GM12878 (cell line): Measurements from ENCODE around the gene PDIA3. TPM values are rescaled to one million over a fixed set of nuclear protein-coding genes. Genes with fewer than 3 reads are reported as not detected.
A peak's percentile ranks its signal among the peaks of the same experiment; 100 is the strongest.

Experiments
- BCL3 ChIP-seq: IDR thresholded peaks from 2 replicates; pipeline ENCODE4 v1.6.1; 2011; ENCODE audit warnings: borderline replicate concordance, low read depth, mild to moderate bottlenecking, moderate library complexity, low read length; ENCODE audit not compliant: insufficient read depth, poor library complexity, severe bottlenecking
- EP300 ChIP-seq, 2 experiments: fragments of 150-350 bp in 1 of 2; IDR thresholded peaks; 2 replicates each; pipeline ENCODE4 v1.6.1; 2011 to 2012; ENCODE audit warnings: low read depth in 2 of 2, low read length in 2 of 2, borderline replicate concordance in 1 of 2, improper control_type of control experiment in 1 of 2, inconsistent platforms in 1 of 2; ENCODE audit not compliant: control insufficient read depth in 1 of 2
- FOXK2 ChIP-seq: fragments of 450-650 bp; IDR thresholded peaks from 2 replicates; pipeline ENCODE4 v1.6.1; 2017; ENCODE audit warnings: mild to moderate bottlenecking, moderate library complexity
- IKZF1 ChIP-seq: fragments of 450-650 bp; conservative IDR thresholded peaks from 2 replicates; pipeline ENCODE4 v1.6.1; 2017; ENCODE audit warnings: antibody characterized with exemption, mild to moderate bottlenecking
- JUND ChIP-seq: IDR thresholded peaks from 2 replicates; pipeline ENCODE4 v1.6.1; 2012; ENCODE audit warnings: low read depth, mild to moderate bottlenecking, low read length, improper control_type of control experiment, moderate library complexity
- LARP7 ChIP-seq: fragments of 450-650 bp; IDR thresholded peaks from 2 replicates; pipeline ENCODE4 v1.6.1; 2017; ENCODE audit warnings: mild to moderate bottlenecking
- MLLT1 ChIP-seq: fragments of 450-650 bp; IDR thresholded peaks from 2 replicates; pipeline ENCODE4 v1.6.1; 2016; ENCODE audit warnings: mild to moderate bottlenecking
- MTA2 ChIP-seq: fragments of 450-650 bp; IDR thresholded peaks from 2 replicates; pipeline ENCODE4 v1.6.1; 2016; ENCODE audit warnings: low read depth, mild to moderate bottlenecking, moderate library complexity
- PKNOX1 ChIP-seq: fragments of 450-650 bp; IDR thresholded peaks from 2 replicates; pipeline ENCODE4 v1.6.1; 2016; ENCODE audit warnings: mild to moderate bottlenecking
- PML ChIP-seq: IDR thresholded peaks from 2 replicates; pipeline ENCODE4 v1.6.1; 2012; ENCODE audit warnings: low read length, inconsistent platforms
- POU2F2 ChIP-seq: IDR thresholded peaks from 3 replicates; pipeline ENCODE4 v1.6.1; 2011; ENCODE audit warnings: low read depth, mild to moderate bottlenecking, low read length, borderline replicate concordance
- RAD21 ChIP-seq: IDR thresholded peaks from 2 replicates; pipeline ENCODE4 v1.6.1; 2011; ENCODE audit warnings: mild to moderate bottlenecking, low read depth, low read length, moderate library complexity; ENCODE audit not compliant: insufficient read depth
- RFX5 ChIP-seq: IDR thresholded peaks from 2 replicates; pipeline ENCODE4 v1.6.1; 2011; ENCODE audit warnings: low read depth, low read length, improper control_type of control experiment
- SMARCA5 ChIP-seq: fragments of 450-650 bp; IDR thresholded peaks from 2 replicates; pipeline ENCODE4 v1.6.1; 2017; ENCODE audit warnings: mild to moderate bottlenecking
- SREBF2 ChIP-seq: IDR thresholded peaks from 2 replicates; pipeline ENCODE4 v1.6.1; 2012; ENCODE audit warnings: mild to moderate bottlenecking, low read length
- STAT1 ChIP-seq: fragments of 450-650 bp; conservative IDR thresholded peaks from 2 replicates; pipeline ENCODE4 v1.6.1; 2014; ENCODE audit warnings: antibody characterized with exemption, mild to moderate bottlenecking
- WRNIP1 ChIP-seq: IDR thresholded peaks from 2 replicates; pipeline ENCODE4 v1.6.1; 2011; ENCODE audit warnings: low read depth, low read length, improper control_type of control experiment, borderline replicate concordance
- YY1 ChIP-seq: IDR thresholded peaks from 2 replicates; pipeline ENCODE4 v1.6.1; 2011; ENCODE audit warnings: low read depth, mild to moderate bottlenecking, low read length
- ZBED1 ChIP-seq: IDR thresholded peaks from 2 replicates; pipeline ENCODE4 v1.6.1; 2016; ENCODE audit warnings: borderline replicate concordance
- ZBTB40 ChIP-seq: fragments of 450-650 bp; IDR thresholded peaks from 2 replicates; pipeline ENCODE4 v1.6.1; 2016; ENCODE audit warnings: mild to moderate bottlenecking, moderate library complexity, borderline replicate concordance
- polyA plus RNA-seq, 11 experiments: library from polyadenylated mRNA; depleted of rRNA in 4 of 11; unstranded in 6 of 11; stranded (reverse) in 5 of 11; fragments of >200 nt; fragmentation: Nextera tagmentation in 4 of 11; fragmentation: Illumina TruSeq in 1 of 11; extraction: Ambion mirVana in 4 of 11; extraction: Trizol in 1 of 11; gene quantifications; 1 replicate in 1 of 11; 2 replicates in 10 of 11; pipeline versions ENCODE4 v1.2.1 to v1.2.3, GENCODE V29; 2011 to 2016; ENCODE audit warnings: inconsistent platforms in 2 of 11, missing spikeins in 2 of 11, low read depth in 1 of 11
- total RNA-seq, 4 experiments: library from RNA; depleted of rRNA in 3 of 4; stranded (reverse); fragments of >200 nt in 3 of 4; fragmentation: Illumina TruSeq in 1 of 4; extraction: Trizol in 1 of 4; gene quantifications; 2 replicates each; pipeline versions ENCODE4 v1.2.1 to v1.2.3, GENCODE V29; 2013 to 2021

PDIA3 gene
- total and polyA plus RNA-seq, 10 of the 15 experiments (the other 5 are each of a cell fraction or from before 2014, with no cell fraction given): 18.2 to 716 (median 181) TPM

GRCh38 chr15:43800286-43801141 lies 54.3 kb downstream of the PDIA3 start, which contains the start of gene HYPK (continued):
- peak; percentile 88 for TF ChIP-seq ZBTB40
- TF ChIP-seq IKZF1: peak; percentile 31
- TF ChIP-seq WRNIP1: 0 out of 2 replicates have a peak, but pooled peaks have one; percentile 39
- TF ChIP-seq POU2F2: no peak
- peak; percentile 62; the same call in 1 of the 2 replicates for TF ChIP-seq PKNOX1
- no peak for TF ChIP-seq RAD21
- no peak for TF ChIP-seq JUND
- TF ChIP-seq SMARCA5: no peak
- TF ChIP-seq RFX5: 0 out of 2 replicates have a peak, but pooled peaks have one; percentile 29
- TF ChIP-seq ZBED1: peak; percentile 67; the same call in 1 of the 2 replicates
- TF ChIP-seq BCL3: peak; percentile 82
- no peak for TF ChIP-seq LARP7
- TF ChIP-seq STAT1: no peak
- TF ChIP-seq MLLT1: peak; percentile 84
- peak; percentile 94 for TF ChIP-seq YY1
- 0 out of 2 replicates have a peak, but pooled peaks have one; percentile 18 for TF ChIP-seq SREBF2
- TF ChIP-seq EP300 (IDR thresholded peaks at IDR 0.05; ENCODE audit: borderline replicate concordance in 1 of 2, control insufficient read depth in 1 of 2, low read depth in 2 of 2, low read length in 2 of 2): peak in 1 of 2 experiments; percentile 35; a peak in 2 of 4 replicates
- TF ChIP-seq FOXK2: peak; percentile 34; the same call in 1 of the 2 replicates
- TF ChIP-seq MTA2: peak; percentile 7; the same call in 1 of the 2 replicates
- peak; percentile 83; the same call in 1 of the 2 replicates for TF ChIP-seq PML
